IMR-90 (cell line): Measurements from ENCODE around the gene MTCP1. TPM values are rescaled to one million over a fixed set of nuclear protein-coding genes. Genes with fewer than 3 reads are reported as not detected.

Experiments used
- ATAC-seq: fragments of 200-7000 bp; cut with Tn5 transposase; 2 replicates; pipeline ENCODE4 v1.9.1; 2020; ENCODE audit warnings: low read depth, mild to moderate bottlenecking, moderate library complexity
- BruUV-seq: library from RNA; stranded (reverse); fragments of 400-500 nt; replicated peaks from 2 replicates; lab custom pipeline; 2021; lab: Mats Ljungman, UMichigan
- CTCF ChIA-PET: fragments of 300-600 bp; formaldehyde crosslinking; extraction: SDS; loops from one replicate; lab custom pipeline; 2021; ENCODE audit warnings: antibody characterized with exemption; lab: Yijun Ruan, JAX
- POLR2A ChIA-PET: fragments of 300-600 bp; sonication (Branson Sonifier 250); formaldehyde crosslinking; loops from one replicate; lab custom pipeline; 2022; ENCODE audit warnings: antibody characterized with exemption; ENCODE audit not compliant: unreplicated experiment; lab: Charles Lee
- DNase-seq: peaks from one replicate; pipeline ENCODE4 v3.0.0; 2013
- H2AFZ ChIP-seq: replicated peaks from 2 replicates; pipeline ENCODE3; 2013; ENCODE audit warnings: low read length, mild to moderate bottlenecking; ENCODE audit not compliant: poor library complexity
- H2AK5ac ChIP-seq: 2 replicates; pipeline ENCODE4 v1.6.1; 2013; ENCODE audit warnings: low read depth, low read length, inconsistent platforms
- H2AK9ac ChIP-seq: replicated peaks from 2 replicates; pipeline ENCODE3; 2013; ENCODE audit warnings: mild to moderate bottlenecking, low read depth, low read length, moderate library complexity; ENCODE audit not compliant: poor library complexity
- H2BK120ac ChIP-seq: 2 replicates; pipeline ENCODE4 v1.6.1; 2013; ENCODE audit warnings: low read depth, low read length, inconsistent platforms
- H2BK15ac ChIP-seq: 3 replicates; pipeline ENCODE4 v1.6.1; 2013; ENCODE audit warnings: low read depth, low read length, inconsistent platforms
- H2BK20ac ChIP-seq: 2 replicates; pipeline ENCODE4 v1.6.1; 2013; ENCODE audit warnings: low read depth, mild to moderate bottlenecking, inconsistent platforms, low read length, moderate library complexity
- H2BK5ac ChIP-seq: 2 replicates; pipeline ENCODE4 v1.6.1; 2013; ENCODE audit warnings: mild to moderate bottlenecking, low read depth, low read length, inconsistent platforms; ENCODE audit not compliant: poor library complexity, severe bottlenecking
- H3K14ac ChIP-seq: replicated peaks from 2 replicates; pipeline ENCODE4 v1.6.1; 2013; ENCODE audit warnings: low read depth, low read length, inconsistent platforms
- H3K18ac ChIP-seq: 2 replicates; pipeline ENCODE4 v1.6.1; 2013; ENCODE audit warnings: low read depth, low read length, control low read depth
- H3K23ac ChIP-seq: 2 replicates; pipeline ENCODE4 v1.6.1; 2013; ENCODE audit warnings: low read depth, low read length, inconsistent platforms
- H3K27ac ChIP-seq: 2 replicates; pipeline ENCODE4 v1.5.1; 2013; ENCODE audit warnings: mild to moderate bottlenecking, control low read depth, low read length; ENCODE audit not compliant: insufficient read depth
- H3K27me3 ChIP-seq: 2 replicates; pipeline ENCODE4 v1.6.1; 2013; ENCODE audit warnings: low read length; ENCODE audit not compliant: control insufficient read depth, insufficient read depth
- H3K36me3 ChIP-seq: 2 replicates; pipeline ENCODE4 v1.6.1; 2013; ENCODE audit warnings: low read length, mixed read lengths; ENCODE audit not compliant: control insufficient read depth, insufficient read depth
- H3K4ac ChIP-seq: 2 replicates; pipeline ENCODE4 v1.6.1; 2013; ENCODE audit warnings: low read depth, low read length, inconsistent platforms
- H3K4me1 ChIP-seq: 2 replicates; pipeline ENCODE4 v1.6.1; 2013; ENCODE audit warnings: low read length, mixed read lengths; ENCODE audit not compliant: control insufficient read depth, insufficient read depth
- H3K4me2 ChIP-seq: 2 replicates; pipeline ENCODE4 v1.6.1; 2013; ENCODE audit warnings: low read depth, mild to moderate bottlenecking, control low read depth, low read length, moderate library complexity
- H3K4me3 ChIP-seq: 2 replicates; pipeline ENCODE4 v1.5.1; 2013; ENCODE audit warnings: low read depth, mild to moderate bottlenecking, control low read depth, low read length, moderate library complexity; ENCODE audit not compliant: insufficient read depth
- H3K56ac ChIP-seq: 2 replicates; pipeline ENCODE4 v1.6.1; 2013; ENCODE audit warnings: low read length, inconsistent platforms; ENCODE audit not compliant: insufficient read depth; ENCODE audit errors: extremely low read depth
- H3K79me1 ChIP-seq, 2 experiments: 2 replicates each; pipeline ENCODE4 v1.6.1; 2013; ENCODE audit warnings: low read length in 2 of 2, inconsistent platforms in 1 of 2, low read depth in 1 of 2
- H3K9ac ChIP-seq: 2 replicates; pipeline ENCODE4 v1.6.1; 2013; ENCODE audit warnings: low read depth, low read length, control low read depth
- H3K9me1 ChIP-seq: 2 replicates; pipeline ENCODE4 v1.6.1; 2013; ENCODE audit warnings: low read length, inconsistent platforms; ENCODE audit not compliant: insufficient read depth
- H3K9me3 ChIP-seq: 2 replicates; pipeline ENCODE4 v1.6.1; 2013; ENCODE audit warnings: low read length; ENCODE audit not compliant: control insufficient read depth, insufficient read depth
- H4K20me1 ChIP-seq: 2 replicates; pipeline ENCODE4 v1.6.1; 2013; ENCODE audit warnings: low read length, inconsistent platforms; ENCODE audit not compliant: insufficient read depth
- H4K5ac ChIP-seq: 2 replicates; pipeline ENCODE4 v1.6.1; 2013; ENCODE audit warnings: mild to moderate bottlenecking, low read depth, low read length, control low read depth
- H4K8ac ChIP-seq, 2 experiments: 2 replicates each; pipeline ENCODE4 v1.6.1; 2013; ENCODE audit warnings: low read depth in 2 of 2, low read length in 2 of 2, control low read depth in 1 of 2, inconsistent platforms in 1 of 2
- H4K91ac ChIP-seq: 2 replicates; pipeline ENCODE4 v1.6.1; 2013; ENCODE audit warnings: low read depth, low read length, inconsistent platforms; ENCODE audit not compliant: insufficient read depth
- CEBPB ChIP-seq: IDR thresholded peaks from 2 replicates; pipeline ENCODE4 v1.6.1; 2012; ENCODE audit warnings: low read depth, low read length, improper control_type of control experiment
- FOS ChIP-seq: fragments of 150-350 bp; IDR thresholded peaks from 2 replicates; pipeline ENCODE4 v1.6.1; 2016; ENCODE audit warnings: low read depth, low read length
- MAFK ChIP-seq: IDR thresholded peaks from 2 replicates; pipeline ENCODE4 v1.6.1; 2012; ENCODE audit warnings: low read depth, low read length, improper control_type of control experiment
- WGBS, 2 experiments: methylation state at CpG; one replicate each; pipeline versions ENCODE4 v1.1.5 to v1.1.7; 2013; ENCODE audit warnings: missing lambda C conversion rate in 2 of 2; ENCODE audit not compliant: insufficient read length in 1 of 2; ENCODE audit errors: extremely low coverage in 2 of 2; 5-methylcytosine and 5-hydroxymethylcytosine counted together
- dilution Hi-C: fragments of 300-500 bp; cut with HindIII; formaldehyde crosslinking; loops from one replicate; pipeline ENCODE4 v1.14.3; 2018; ENCODE audit warnings: low sequenced_read_pairs; ENCODE audit not compliant: unreplicated experiment
- in situ Hi-C: fragments of 300-500 bp; cut with MboI; formaldehyde crosslinking; loops from 3 replicates; pipeline ENCODE4 v1.14.3; 2019; ENCODE audit warnings: low sequenced_read_pairs, inconsistent platforms, mixed read lengths
- intact Hi-C: fragments of 100-400 bp; cut with micrococcal nuclease; formaldehyde crosslinking; loops from 2 replicates; pipeline ENCODE4 v1.10.0; 2022
- polyA plus RNA-seq, 3 experiments: library from polyadenylated mRNA; depleted of rRNA; stranded (reverse); fragments of >200 nt; gene quantifications; 2 replicates each; pipeline ENCODE4 v1.2.3, GENCODE V29; 2012; ENCODE audit warnings: low replicate concordance in 1 of 3
- total RNA-seq: library from RNA; depleted of rRNA; stranded (reverse); fragments of >200 nt; gene quantifications from 2 replicates; pipeline ENCODE4 v1.2.3, GENCODE V29; 2012

The MTCP1 gene
- total and polyA plus RNA-seq, 2 of the 4 experiments (the other 2 are of a cell fraction) = 0.54 to 4.2 TPM

GRCh38 chrX:155065035-155065734 is 5.8 kb downstream of the MTCP1 start:
- in situ Hi-C loops = no loop called here
- H3K9me1 ChIP-seq = no peaks in the 10 kb centered on the region
- H3K4me1 ChIP-seq = peaks cover 6% of the 10 kb centered on the region
- no peak overlapping the region for H4K8ac ChIP-seq
- no peak for TF ChIP-seq MAFK
- peak; percentile 30; the same call in 1 of the 2 replicates for TF ChIP-seq FOS
- TF ChIP-seq CEBPB = peak; percentile 84
- no peak overlapping the region for H3K27ac ChIP-seq
- H2AK5ac ChIP-seq = no peak overlapping the region
- no peak overlapping the region for H3K56ac ChIP-seq
- no peak overlapping the region for H3K4me3 ChIP-seq
- no peak overlapping the region for H4K5ac ChIP-seq
- dilution Hi-C loops = no loop called here
- CTCF ChIA-PET = interaction anchor here (1.6 kb wide), 1 partner anchor 84 kb away, joined by 3 read pairs; no protein-coding TSS in a partner anchor
- BruUV-seq = no TSS peak
- no peak overlapping the region for H3K23ac ChIP-seq
- no peak overlapping the region for H3K18ac ChIP-seq
- POLR2A ChIA-PET = no interaction called here
- no peak overlapping the region for H3K14ac ChIP-seq
- peak overlapping the region; percentile 88 for H3K4me2 ChIP-seq
- H3K9me3 ChIP-seq = no peaks in the 10 kb centered on the region
- no peak overlapping the region for H2AK9ac ChIP-seq
- H3K9ac ChIP-seq = no peak overlapping the region
- no peak overlapping the region for H2AFZ ChIP-seq
- no peak overlapping the region for H3K4ac ChIP-seq
- intact Hi-C loops = no loop called here
- no peaks in the 10 kb centered on the region; the same call in 1 of the 2 replicates for H3K36me3 ChIP-seq
- H3K79me1 ChIP-seq = peaks cover 4 to 26% of the 10 kb centered on the region in 2 experiments; a peak in 3 of 4 replicates
- DNase-seq (peak; percentile 49), ATAC-seq (peak; percentile 52; the same call in 1 of the 2 replicates)
- H2BK120ac ChIP-seq = no peak overlapping the region
- no peak overlapping the region for H2BK20ac ChIP-seq
- WGBS, 2 experiments = 50% methylated on average over 1 of the region's 8 CpGs; no CpG with 5 or more reads in 1 of the 2 experiments
- H3K27me3 ChIP-seq = no peaks in the 10 kb centered on the region
- no peak overlapping the region for H2BK15ac ChIP-seq
- H4K91ac ChIP-seq = no peak overlapping the region
- H2BK5ac ChIP-seq = no peak overlapping the region
- no peaks in the 10 kb centered on the region for H4K20me1 ChIP-seq
